K562 (cell line): ENCODE data around the gene ATOH8. TPM values are rescaled to one million over a fixed set of nuclear protein-coding genes. Genes with fewer than 3 reads are reported as not detected.
A peak's percentile ranks its signal among the peaks of the same experiment; 100 is the strongest.

Experiments used
- ATAC-seq: fragments of 200-7000 bp; cut with Tn5 transposase; 3 replicates; pipeline ENCODE4 v1.9.1; 2020; ENCODE audit warnings: moderate library complexity
- BruUV-seq: library from RNA; stranded (reverse); fragments of 400-500 nt; replicated peaks from 2 replicates; lab custom pipeline; 2021; lab: Mats Ljungman, UMichigan
- CTCF ChIA-PET: fragments of 300-600 bp; formaldehyde crosslinking; extraction: SDS; loops from one replicate; lab custom pipeline; 2021; ENCODE audit warnings: low intra/inter-chr PET ratio; lab: Yijun Ruan, JAX
- POLR2A ChIA-PET: fragments of 300-600, 350-650 bp; sonication (Branson Sonifier 250); formaldehyde crosslinking; extraction: SDS; loops from one replicate; lab custom pipeline; 2021; ENCODE audit warnings: antibody characterized with exemption, inconsistent platforms; lab: Yijun Ruan, JAX
- DNase-seq, 4 experiments: peaks; one replicate each; pipeline versions ENCODE4 v3.0.0 to v3.0.0-alpha.2; 2011 to 2018; ENCODE audit warnings: low spot score in 3 of 4, mixed read lengths in 3 of 4; ENCODE audit errors: extremely low read depth in 1 of 4
- FAIRE-seq: peaks from 2 replicates; lab custom pipeline; 2011; peaks lifted over from hg19 to GRCh38; lab: Jason Lieb, UNC
- H2AFZ ChIP-seq: 2 replicates; pipeline ENCODE4 v1.6.0; 2011; ENCODE audit warnings: low read depth, low read length, control low read depth, inconsistent platforms
- H3K27ac ChIP-seq: fragments of 200-600 bp; 3 replicates; pipeline ENCODE4 v1.8.0; 2011; ENCODE audit warnings: low read depth, mild to moderate bottlenecking, control low read depth, inconsistent platforms, low read length, moderate library complexity, mixed read lengths; ENCODE audit errors: extremely low read depth
- H3K27me3 ChIP-seq, 2 experiments: fragments of 300-600 bp in 1 of 2; 2 replicates in 1 of 2; 3 replicates in 1 of 2; pipeline versions ENCODE4 v1.6.0 to v1.8.0; 2011; ENCODE audit warnings: inconsistent platforms in 2 of 2, low read length in 2 of 2, mild to moderate bottlenecking in 1 of 2, mixed read lengths in 1 of 2, moderate library complexity in 1 of 2; ENCODE audit not compliant: control insufficient read depth in 2 of 2, insufficient read depth in 2 of 2
- H3K36me3 ChIP-seq: fragments of 300-600 bp; 3 replicates; pipeline ENCODE4 v1.8.0; 2011; ENCODE audit warnings: mild to moderate bottlenecking, low read length, inconsistent platforms; ENCODE audit not compliant: control insufficient read depth, insufficient read depth
- H3K4me1 ChIP-seq, 2 experiments: fragments of 200-600 bp in 1 of 2; replicated peaks in 1 of 2; 2 replicates in 1 of 2; 3 replicates in 1 of 2; pipeline versions ENCODE4 v1.5.1 to v1.8.0; 2011; ENCODE audit warnings: inconsistent platforms in 2 of 2, low read length in 2 of 2, mild to moderate bottlenecking in 1 of 2, mixed read lengths in 1 of 2, moderate library complexity in 1 of 2; ENCODE audit not compliant: control insufficient read depth in 2 of 2, insufficient read depth in 2 of 2
- H3K4me2 ChIP-seq: 2 replicates; pipeline ENCODE4 v1.6.1; 2011; ENCODE audit warnings: low read length, control low read depth, inconsistent platforms, mixed read lengths; ENCODE audit not compliant: insufficient read depth
- H3K4me3 ChIP-seq: fragments of 200-600 bp; sonication (generic), shearing (Covaris generic); 2 replicates; pipeline ENCODE4 v1.5.1; 2016; ENCODE audit warnings: control low read depth, inconsistent platforms
- H3K79me2 ChIP-seq: fragments of 200-600 bp; 3 replicates; pipeline ENCODE4 v1.8.0; 2011; ENCODE audit warnings: low read length, inconsistent platforms; ENCODE audit not compliant: control insufficient read depth, insufficient read depth
- H3K9ac ChIP-seq, 2 experiments: 2 replicates each; pipeline versions ENCODE4 v1.6.0 to v1.6.1; 2011; ENCODE audit warnings: low read depth in 2 of 2, low read length in 2 of 2, control low read depth in 1 of 2, inconsistent platforms in 1 of 2, mild to moderate bottlenecking in 1 of 2, mixed read lengths in 1 of 2; ENCODE audit not compliant: insufficient read depth in 1 of 2
- H3K9me1 ChIP-seq: one replicate; pipeline ENCODE4 v1.6.0; 2011; ENCODE audit warnings: inconsistent platforms, mild to moderate bottlenecking, low read length, moderate library complexity; ENCODE audit not compliant: control insufficient read depth, insufficient read depth
- H3K9me3 ChIP-seq: replicated peaks from 2 replicates; pipeline ENCODE4 v1.5.1; 2011; ENCODE audit warnings: low read depth, low read length, inconsistent platforms; ENCODE audit not compliant: control insufficient read depth, insufficient read depth
- H4K20me1 ChIP-seq: replicated peaks from 2 replicates; pipeline ENCODE4 v1.6.1; 2011; ENCODE audit warnings: low read length, inconsistent platforms, mixed read lengths; ENCODE audit not compliant: control insufficient read depth, insufficient read depth
- BRCA1 ChIP-seq, 2 experiments: fragments of 450-650 bp in 1 of 2; sonication (generic) in 1 of 2; formaldehyde crosslinking in 1 of 2; IDR thresholded peaks; 2 replicates each; pipeline versions ENCODE4 v1.5.0 to v1.6.1; 2017 to 2020; ENCODE audit warnings: mild to moderate bottlenecking in 1 of 2, missing genetic modification reagents in 1 of 2
- EGR1 ChIP-seq: fragments of 450-650 bp; conservative IDR thresholded peaks from 2 replicates; pipeline ENCODE4 v1.6.1; 2017; ENCODE audit warnings: mild to moderate bottlenecking
- FOSL1 ChIP-seq: fragments of 200-800 bp; sonication (Bioruptor generic); conservative IDR thresholded peaks from 2 replicates; pipeline ENCODE4 v1.6.1; 2016; ENCODE audit warnings: missing genetic modification characterization, missing compliant biosample characterization
- NR2C2 ChIP-seq, 2 experiments: fragments of 200-800 bp in 1 of 2; sonication (Bioruptor generic) in 1 of 2; sonication (generic) in 1 of 2; formaldehyde crosslinking in 1 of 2; IDR thresholded peaks; 2 replicates each; pipeline versions ENCODE4 v1.6.1 to v1.8.0; 2016 to 2022; ENCODE audit warnings: mild to moderate bottlenecking in 1 of 2, missing compliant biosample characterization in 1 of 2, missing genetic modification characterization in 1 of 2, missing genetic modification reagents in 1 of 2
- PRDM10 ChIP-seq: fragments of 450-650 bp; IDR thresholded peaks from 2 replicates; pipeline ENCODE4 v1.6.1; 2018; ENCODE audit not compliant: partially characterized antibody
- PTTG1 ChIP-seq: fragments of 450-650 bp; IDR thresholded peaks from 2 replicates; pipeline ENCODE4 v1.6.1; 2016; ENCODE audit warnings: low read depth, mild to moderate bottlenecking, missing genetic modification characterization, missing compliant biosample characterization
- SMARCA4 ChIP-seq: fragments of 450-650 bp; IDR thresholded peaks from 2 replicates; pipeline ENCODE4 v1.6.1; 2016
- ZFP1 ChIP-seq: fragments of 450-650 bp; formaldehyde crosslinking; IDR thresholded peaks from 2 replicates; pipeline ENCODE4 v1.4.0; 2020; ENCODE audit warnings: mild to moderate bottlenecking, mixed read lengths
- ZNF445 ChIP-seq: fragments of 250-450 bp; sonication (Bioruptor Pico); IDR thresholded peaks from 2 replicates; pipeline ENCODE4 v1.4.0; 2020; ENCODE audit warnings: low read depth, mild to moderate bottlenecking, moderate library complexity
- WGBS: fragments of 100-300 bp; shearing (Covaris generic); methylation state at CpG from one replicate; pipeline ENCODE4 v1.1.6; 2016; ENCODE audit warnings: low coverage, mixed read lengths; ENCODE audit not compliant: insufficient coverage; ENCODE audit errors: missing lambda C conversion rate; 5-methylcytosine and 5-hydroxymethylcytosine counted together
- in situ Hi-C: fragments of 300-500 bp; cut with MboI; formaldehyde crosslinking; loops from 4 replicates; pipeline ENCODE4 v1.15.0; 2018; ENCODE audit warnings: inconsistent platforms, mixed read lengths
- intact Hi-C: fragments of 100-400 bp; cut with micrococcal nuclease; formaldehyde crosslinking; loops from 2 replicates; pipeline ENCODE4 v1.14.2; 2022
- polyA plus RNA-seq, 8 experiments: library from polyadenylated mRNA; depleted of rRNA in 4 of 8; stranded (reverse) in 5 of 8; unstranded in 3 of 8; fragments of >200 nt; fragmentation: Nextera tagmentation in 2 of 8; fragmentation: Illumina TruSeq in 1 of 8; extraction: Ambion mirVana in 2 of 8; extraction: Trizol in 1 of 8; gene quantifications; 2 replicates each; pipeline versions ENCODE4 v1.2.1 to v1.2.3, GENCODE V29; 2011 to 2014; ENCODE audit warnings: inconsistent platforms in 1 of 8, missing spikeins in 1 of 8
- total RNA-seq, 7 experiments: library from RNA; depleted of rRNA in 6 of 7; stranded (reverse); fragments of >200 nt in 6 of 7; fragmentation: Illumina TruSeq in 2 of 7; extraction: Trizol in 2 of 7; gene quantifications; 2 replicates each; pipeline versions ENCODE4 v1.2.1 to v1.2.3, GENCODE V29; 2011 to 2021; ENCODE audit warnings: low replicate concordance in 1 of 7

ATOH8 gene
- total and polyA plus RNA-seq, 9 of the 15 experiments (the other 6 are each of a cell fraction or from before 2014, with no cell fraction given) = not detected

DNA sequence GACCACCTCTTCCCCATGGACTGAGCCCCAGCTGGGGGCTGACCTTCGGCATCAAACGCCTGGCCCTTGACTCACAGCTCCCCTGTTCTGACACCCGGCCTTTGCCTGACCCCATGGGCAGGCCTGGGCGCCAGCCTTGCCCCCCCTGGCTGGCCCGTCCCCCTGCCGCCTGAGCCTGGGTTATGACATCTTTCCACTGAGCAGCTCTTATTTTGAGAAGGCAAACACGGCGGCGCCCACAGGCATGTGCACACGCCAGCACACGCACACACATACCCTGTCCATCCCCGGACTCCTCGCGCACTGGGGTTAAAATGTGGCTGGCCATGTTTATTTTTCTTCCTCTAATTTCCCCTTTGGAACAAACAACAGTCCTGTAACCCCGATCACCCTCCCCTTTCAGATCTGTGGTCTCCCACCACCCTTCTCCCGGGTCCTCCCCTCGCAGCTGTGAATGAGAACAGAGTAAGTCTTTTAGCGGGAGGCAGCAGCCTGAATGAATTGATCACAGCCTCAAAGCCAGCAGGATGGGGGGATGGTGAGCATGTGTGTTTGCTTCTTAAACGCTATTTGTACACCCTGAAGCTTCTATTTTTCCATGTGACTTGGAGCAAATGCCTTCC lies 11.8 kb upstream of the ATOH8 start:
- DNase-seq (no peak), ATAC-seq (no peak), FAIRE-seq (no peak)
- no peaks in the 10 kb centered on the region for H3K79me2 ChIP-seq
- H3K4me1 ChIP-seq = peaks cover 0 to 2% of the 10 kb centered on the region in 2 experiments; a peak in 1 of 5 replicates
- H4K20me1 ChIP-seq = 0 out of 2 replicates have a peak, but pooled peaks cover 3% of the 10 kb centered on the region
- intact Hi-C loops (no loop called here), in situ Hi-C loops (no loop called here)
- TF ChIP-seq SMARCA4 (no peak), BRCA1 (IDR thresholded peaks at IDR 0.05) (no peak), BRCA1 (CRISPR knock-in tag; IDR thresholded peaks at IDR 0.05) (no peak)
- no peak overlapping the region for H3K4me2 ChIP-seq
- no peaks in the 10 kb centered on the region for H3K9me3 ChIP-seq
- H3K36me3 ChIP-seq = no peaks in the 10 kb centered on the region
- H3K27me3 ChIP-seq = peaks cover 60 to 77% of the 10 kb centered on the region in 2 experiments
- no peak overlapping the region for H3K9ac ChIP-seq
- H2AFZ ChIP-seq = no peak overlapping the region
- no peaks in the 10 kb centered on the region for H3K9me1 ChIP-seq
- no TSS peak for BruUV-seq
- no peak overlapping the region for H3K4me3 ChIP-seq
- H3K27ac ChIP-seq = no peak overlapping the region
- POLR2A ChIA-PET = interaction anchor here (0.6 kb wide), 2 partner anchors 9 to 403 kb away, joined by 3 to 5 read pairs; no protein-coding TSS in a partner anchor
- CTCF ChIA-PET = no interaction called here
- WGBS = 2% methylated on average over 18 of the region's 19 CpGs

GRCh38 chr2:85743304-85743978 lies 10.3 kb upstream of the ATOH8 start:
- ChIA-PET POLR2A (interaction anchor here (1.4 kb wide), 1 partner anchor 11 kb away, joined by 3 read pairs; no protein-coding TSS in a partner anchor), CTCF (no interaction called here)
- Histone ChIP-seq H4K20me1 (0 out of 2 replicates have a peak, but pooled peaks cover 3% of the 10 kb centered on the region), H3K79me2 (no peaks in the 10 kb centered on the region), H3K9me3 (no peaks in the 10 kb centered on the region), H3K9me1 (no peaks in the 10 kb centered on the region), H3K36me3 (no peaks in the 10 kb centered on the region), H3K27ac (no peak overlapping the region), H3K4me2 (no peak overlapping the region), H3K4me1 (peaks cover 0 to 2% of the 10 kb centered on the region in 2 experiments; a peak in 1 of 5 replicates), H3K27me3 (peaks cover 58 to 81% of the 10 kb centered on the region in 2 experiments), H2AFZ (no peak overlapping the region), H3K9ac (no peak overlapping the region), H3K4me3 (no peak overlapping the region)
- DNase-seq (peak in 2 of 4 experiments; percentile 37), ATAC-seq (no peak), FAIRE-seq (no peak)
- WGBS = 4% methylated on average over 10 of the region's 10 CpGs
- BruUV-seq = no TSS peak
- in situ Hi-C loops = no loop called here
- intact Hi-C loops = no loop called here
- TF ChIP-seq PRDM10 (peak; percentile 60), EGR1 (peak; percentile 82), NR2C2 (CRISPR knock-in tag; IDR thresholded peaks at IDR 0.05) (no peak), NR2C2 (tag; IDR thresholded peaks at IDR 0.05) (peak; percentile 51; the same call in 1 of the 2 replicates), ZFP1 (no peak), FOSL1 (tag) (peak; percentile 57), ZNF445 (CRISPR knock-in tag) (no peak), PTTG1 (tag) (no peak)
